K562 (cell line): ENCODE measurements around the gene RHOF. TPM values are rescaled to one million over a fixed set of nuclear protein-coding genes. Genes with fewer than 3 reads are reported as not detected.

ENCODE experiments used
- CXXC5 ChIP-seq: fragments of 250-450 bp; sonication (Bioruptor Pico); IDR thresholded peaks from 2 replicates; pipeline ENCODE4 v1.8.0; 2022; ENCODE audit warnings: inconsistent platforms, mild to moderate bottlenecking, moderate library complexity
- HNRNPUL1 ChIP-seq: fragments of 200-400 bp; formaldehyde crosslinking; IDR thresholded peaks from 2 replicates; pipeline ENCODE4 v1.6.1; 2017; ENCODE audit warnings: low read length
- KDM2B ChIP-seq: fragments of 250-450 bp; sonication (Bioruptor Pico); IDR thresholded peaks from 2 replicates; pipeline ENCODE4 v1.8.0; 2021; ENCODE audit warnings: mild to moderate bottlenecking, moderate library complexity
- NONO ChIP-seq, 2 experiments: fragments of 200-400 bp in 1 of 2; fragments of 450-650 bp in 1 of 2; formaldehyde crosslinking in 1 of 2; IDR thresholded peaks; 2 replicates each; pipeline ENCODE4 v1.6.1; 2017; ENCODE audit warnings: low read depth in 2 of 2, mild to moderate bottlenecking in 2 of 2, moderate library complexity in 2 of 2, low read length in 1 of 2
- RFX5 ChIP-seq: IDR thresholded peaks from 2 replicates; pipeline ENCODE4 v1.6.1; 2011; ENCODE audit warnings: low read depth, mild to moderate bottlenecking, improper control_type of control experiment, low read length
- SOX6 ChIP-seq: fragments of 450-650 bp; IDR thresholded peaks from 2 replicates; pipeline ENCODE4 v1.6.1; 2014; ENCODE audit warnings: mild to moderate bottlenecking
- SREBF1 ChIP-seq: fragments of 150-350 bp; IDR thresholded peaks from 2 replicates; pipeline ENCODE4 v1.6.1; 2014; ENCODE audit warnings: antibody characterized with exemption, low read depth, low read length, borderline replicate concordance
- SUPT5H ChIP-seq: fragments of 450-650 bp; IDR thresholded peaks from 2 replicates; pipeline ENCODE4 v1.6.1; 2016
- YY1 ChIP-seq, 3 experiments: IDR thresholded peaks; 2 replicates each; pipeline ENCODE4 v1.6.1; 2011; ENCODE audit warnings: low read length in 2 of 3, mild to moderate bottlenecking in 2 of 3, moderate library complexity in 2 of 3, borderline replicate concordance in 1 of 3, control low read depth in 1 of 3, low read depth in 1 of 3; ENCODE audit not compliant: insufficient read depth in 3 of 3, insufficient replicate concordance in 2 of 3, control insufficient read depth in 1 of 3, insufficient read length in 1 of 3; ENCODE audit errors: extremely low read depth in 1 of 3
- polyA plus RNA-seq, 8 experiments: library from polyadenylated mRNA; depleted of rRNA in 4 of 8; stranded (reverse) in 5 of 8; unstranded in 3 of 8; fragments of >200 nt; fragmentation: Nextera tagmentation in 2 of 8; fragmentation: Illumina TruSeq in 1 of 8; extraction: Ambion mirVana in 2 of 8; extraction: Trizol in 1 of 8; gene quantifications; 2 replicates each; pipeline versions ENCODE4 v1.2.1 to v1.2.3, GENCODE V29; 2011 to 2014; ENCODE audit warnings: inconsistent platforms in 1 of 8, missing spikeins in 1 of 8
- total RNA-seq, 7 experiments: library from RNA; depleted of rRNA in 6 of 7; stranded (reverse); fragments of >200 nt in 6 of 7; fragmentation: Illumina TruSeq in 2 of 7; extraction: Trizol in 2 of 7; gene quantifications; 2 replicates each; pipeline versions ENCODE4 v1.2.1 to v1.2.3, GENCODE V29; 2011 to 2021; ENCODE audit warnings: low replicate concordance in 1 of 7
- TF ChIP-seq, protein P1 (sequence below): fragments of 450-650 bp; IDR thresholded peaks from 2 replicates; pipeline ENCODE4 v1.6.1; 2016; ENCODE audit warnings: mild to moderate bottlenecking, moderate library complexity
- TF ChIP-seq, protein P2 (sequence below): fragments of 450-650 bp; IDR thresholded peaks from 2 replicates; pipeline ENCODE4 v1.6.1; 2017; ENCODE audit warnings: antibody characterized with exemption, mild to moderate bottlenecking

RHOF gene
- total and polyA plus RNA-seq, 9 of the 15 experiments (the other 6 are each of a cell fraction or from before 2014, with no cell fraction given) = 0.13 to 10.1 (median 4.0) TPM

DNA sequence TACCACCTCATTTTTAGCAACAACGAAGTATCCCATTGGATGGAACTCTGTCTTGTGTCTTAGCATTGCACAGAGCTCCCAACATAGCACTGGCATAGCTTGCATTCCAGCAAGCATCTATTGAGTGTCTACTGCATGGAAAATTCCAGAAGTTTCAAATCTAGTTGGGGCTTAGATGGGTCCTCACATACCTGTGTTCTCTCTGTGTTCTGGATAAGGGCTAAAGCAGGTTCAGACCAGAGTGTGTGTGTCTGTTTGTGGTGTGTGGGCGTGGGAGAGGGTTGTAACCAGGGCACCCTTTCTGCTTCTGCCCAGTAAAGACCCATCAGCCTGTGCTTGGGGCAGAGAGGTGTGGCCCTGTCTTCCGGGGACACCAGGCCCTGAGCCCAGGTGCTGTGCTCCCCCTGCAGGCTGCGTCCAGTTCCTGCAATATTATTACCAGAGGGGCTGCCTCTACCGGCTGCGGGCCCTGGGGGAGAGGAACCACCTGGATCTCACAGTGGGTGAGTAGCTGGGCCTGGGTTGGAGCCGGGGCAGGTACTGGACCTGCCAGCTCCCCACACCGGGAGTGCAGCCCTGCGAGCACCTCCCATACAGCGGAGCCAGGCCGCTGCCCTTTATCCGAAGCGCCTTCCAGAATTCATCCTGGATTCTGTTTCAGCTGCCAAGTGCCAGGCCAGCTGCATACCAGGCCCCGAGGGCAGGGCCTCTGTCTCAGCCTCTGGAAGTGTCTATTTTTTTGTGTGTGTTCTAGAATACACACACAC is 20.3 kb downstream of the RHOF start (continued):
- 0 out of 4 replicates have a peak, but pooled peaks of 1 of the 2 experiments have one; percentile 13 for TF ChIP-seq NONO (IDR thresholded peaks at IDR 0.05; ENCODE audit: low read depth in 2 of 2, low read length in 1 of 2)
- peak in 1 of 3 experiments; percentile 31 for TF ChIP-seq YY1 (IDR thresholded peaks at IDR 0.05; ENCODE audit: borderline replicate concordance in 1 of 3, control insufficient read depth in 1 of 3, extremely low read depth in 1 of 3, insufficient read depth in 3 of 3, insufficient read length in 1 of 3, insufficient replicate concordance in 2 of 3, low read depth in 1 of 3, low read length in 2 of 3)
- TF ChIP-seq, protein P1, sequence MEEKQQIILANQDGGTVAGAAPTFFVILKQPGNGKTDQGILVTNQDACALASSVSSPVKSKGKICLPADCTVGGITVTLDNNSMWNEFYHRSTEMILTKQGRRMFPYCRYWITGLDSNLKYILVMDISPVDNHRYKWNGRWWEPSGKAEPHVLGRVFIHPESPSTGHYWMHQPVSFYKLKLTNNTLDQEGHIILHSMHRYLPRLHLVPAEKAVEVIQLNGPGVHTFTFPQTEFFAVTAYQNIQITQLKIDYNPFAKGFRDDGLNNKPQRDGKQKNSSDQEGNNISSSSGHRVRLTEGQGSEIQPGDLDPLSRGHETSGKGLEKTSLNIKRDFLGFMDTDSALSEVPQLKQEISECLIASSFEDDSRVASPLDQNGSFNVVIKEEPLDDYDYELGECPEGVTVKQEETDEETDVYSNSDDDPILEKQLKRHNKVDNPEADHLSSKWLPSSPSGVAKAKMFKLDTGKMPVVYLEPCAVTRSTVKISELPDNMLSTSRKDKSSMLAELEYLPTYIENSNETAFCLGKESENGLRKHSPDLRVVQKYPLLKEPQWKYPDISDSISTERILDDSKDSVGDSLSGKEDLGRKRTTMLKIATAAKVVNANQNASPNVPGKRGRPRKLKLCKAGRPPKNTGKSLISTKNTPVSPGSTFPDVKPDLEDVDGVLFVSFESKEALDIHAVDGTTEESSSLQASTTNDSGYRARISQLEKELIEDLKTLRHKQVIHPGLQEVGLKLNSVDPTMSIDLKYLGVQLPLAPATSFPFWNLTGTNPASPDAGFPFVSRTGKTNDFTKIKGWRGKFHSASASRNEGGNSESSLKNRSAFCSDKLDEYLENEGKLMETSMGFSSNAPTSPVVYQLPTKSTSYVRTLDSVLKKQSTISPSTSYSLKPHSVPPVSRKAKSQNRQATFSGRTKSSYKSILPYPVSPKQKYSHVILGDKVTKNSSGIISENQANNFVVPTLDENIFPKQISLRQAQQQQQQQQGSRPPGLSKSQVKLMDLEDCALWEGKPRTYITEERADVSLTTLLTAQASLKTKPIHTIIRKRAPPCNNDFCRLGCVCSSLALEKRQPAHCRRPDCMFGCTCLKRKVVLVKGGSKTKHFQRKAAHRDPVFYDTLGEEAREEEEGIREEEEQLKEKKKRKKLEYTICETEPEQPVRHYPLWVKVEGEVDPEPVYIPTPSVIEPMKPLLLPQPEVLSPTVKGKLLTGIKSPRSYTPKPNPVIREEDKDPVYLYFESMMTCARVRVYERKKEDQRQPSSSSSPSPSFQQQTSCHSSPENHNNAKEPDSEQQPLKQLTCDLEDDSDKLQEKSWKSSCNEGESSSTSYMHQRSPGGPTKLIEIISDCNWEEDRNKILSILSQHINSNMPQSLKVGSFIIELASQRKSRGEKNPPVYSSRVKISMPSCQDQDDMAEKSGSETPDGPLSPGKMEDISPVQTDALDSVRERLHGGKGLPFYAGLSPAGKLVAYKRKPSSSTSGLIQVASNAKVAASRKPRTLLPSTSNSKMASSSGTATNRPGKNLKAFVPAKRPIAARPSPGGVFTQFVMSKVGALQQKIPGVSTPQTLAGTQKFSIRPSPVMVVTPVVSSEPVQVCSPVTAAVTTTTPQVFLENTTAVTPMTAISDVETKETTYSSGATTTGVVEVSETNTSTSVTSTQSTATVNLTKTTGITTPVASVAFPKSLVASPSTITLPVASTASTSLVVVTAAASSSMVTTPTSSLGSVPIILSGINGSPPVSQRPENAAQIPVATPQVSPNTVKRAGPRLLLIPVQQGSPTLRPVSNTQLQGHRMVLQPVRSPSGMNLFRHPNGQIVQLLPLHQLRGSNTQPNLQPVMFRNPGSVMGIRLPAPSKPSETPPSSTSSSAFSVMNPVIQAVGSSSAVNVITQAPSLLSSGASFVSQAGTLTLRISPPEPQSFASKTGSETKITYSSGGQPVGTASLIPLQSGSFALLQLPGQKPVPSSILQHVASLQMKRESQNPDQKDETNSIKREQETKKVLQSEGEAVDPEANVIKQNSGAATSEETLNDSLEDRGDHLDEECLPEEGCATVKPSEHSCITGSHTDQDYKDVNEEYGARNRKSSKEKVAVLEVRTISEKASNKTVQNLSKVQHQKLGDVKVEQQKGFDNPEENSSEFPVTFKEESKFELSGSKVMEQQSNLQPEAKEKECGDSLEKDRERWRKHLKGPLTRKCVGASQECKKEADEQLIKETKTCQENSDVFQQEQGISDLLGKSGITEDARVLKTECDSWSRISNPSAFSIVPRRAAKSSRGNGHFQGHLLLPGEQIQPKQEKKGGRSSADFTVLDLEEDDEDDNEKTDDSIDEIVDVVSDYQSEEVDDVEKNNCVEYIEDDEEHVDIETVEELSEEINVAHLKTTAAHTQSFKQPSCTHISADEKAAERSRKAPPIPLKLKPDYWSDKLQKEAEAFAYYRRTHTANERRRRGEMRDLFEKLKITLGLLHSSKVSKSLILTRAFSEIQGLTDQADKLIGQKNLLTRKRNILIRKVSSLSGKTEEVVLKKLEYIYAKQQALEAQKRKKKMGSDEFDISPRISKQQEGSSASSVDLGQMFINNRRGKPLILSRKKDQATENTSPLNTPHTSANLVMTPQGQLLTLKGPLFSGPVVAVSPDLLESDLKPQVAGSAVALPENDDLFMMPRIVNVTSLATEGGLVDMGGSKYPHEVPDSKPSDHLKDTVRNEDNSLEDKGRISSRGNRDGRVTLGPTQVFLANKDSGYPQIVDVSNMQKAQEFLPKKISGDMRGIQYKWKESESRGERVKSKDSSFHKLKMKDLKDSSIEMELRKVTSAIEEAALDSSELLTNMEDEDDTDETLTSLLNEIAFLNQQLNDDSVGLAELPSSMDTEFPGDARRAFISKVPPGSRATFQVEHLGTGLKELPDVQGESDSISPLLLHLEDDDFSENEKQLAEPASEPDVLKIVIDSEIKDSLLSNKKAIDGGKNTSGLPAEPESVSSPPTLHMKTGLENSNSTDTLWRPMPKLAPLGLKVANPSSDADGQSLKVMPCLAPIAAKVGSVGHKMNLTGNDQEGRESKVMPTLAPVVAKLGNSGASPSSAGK = no peak
- TF ChIP-seq SREBF1 = no peak
- TF ChIP-seq KDM2B = no peak
- TF ChIP-seq SUPT5H = no peak
- TF ChIP-seq, protein P2, sequence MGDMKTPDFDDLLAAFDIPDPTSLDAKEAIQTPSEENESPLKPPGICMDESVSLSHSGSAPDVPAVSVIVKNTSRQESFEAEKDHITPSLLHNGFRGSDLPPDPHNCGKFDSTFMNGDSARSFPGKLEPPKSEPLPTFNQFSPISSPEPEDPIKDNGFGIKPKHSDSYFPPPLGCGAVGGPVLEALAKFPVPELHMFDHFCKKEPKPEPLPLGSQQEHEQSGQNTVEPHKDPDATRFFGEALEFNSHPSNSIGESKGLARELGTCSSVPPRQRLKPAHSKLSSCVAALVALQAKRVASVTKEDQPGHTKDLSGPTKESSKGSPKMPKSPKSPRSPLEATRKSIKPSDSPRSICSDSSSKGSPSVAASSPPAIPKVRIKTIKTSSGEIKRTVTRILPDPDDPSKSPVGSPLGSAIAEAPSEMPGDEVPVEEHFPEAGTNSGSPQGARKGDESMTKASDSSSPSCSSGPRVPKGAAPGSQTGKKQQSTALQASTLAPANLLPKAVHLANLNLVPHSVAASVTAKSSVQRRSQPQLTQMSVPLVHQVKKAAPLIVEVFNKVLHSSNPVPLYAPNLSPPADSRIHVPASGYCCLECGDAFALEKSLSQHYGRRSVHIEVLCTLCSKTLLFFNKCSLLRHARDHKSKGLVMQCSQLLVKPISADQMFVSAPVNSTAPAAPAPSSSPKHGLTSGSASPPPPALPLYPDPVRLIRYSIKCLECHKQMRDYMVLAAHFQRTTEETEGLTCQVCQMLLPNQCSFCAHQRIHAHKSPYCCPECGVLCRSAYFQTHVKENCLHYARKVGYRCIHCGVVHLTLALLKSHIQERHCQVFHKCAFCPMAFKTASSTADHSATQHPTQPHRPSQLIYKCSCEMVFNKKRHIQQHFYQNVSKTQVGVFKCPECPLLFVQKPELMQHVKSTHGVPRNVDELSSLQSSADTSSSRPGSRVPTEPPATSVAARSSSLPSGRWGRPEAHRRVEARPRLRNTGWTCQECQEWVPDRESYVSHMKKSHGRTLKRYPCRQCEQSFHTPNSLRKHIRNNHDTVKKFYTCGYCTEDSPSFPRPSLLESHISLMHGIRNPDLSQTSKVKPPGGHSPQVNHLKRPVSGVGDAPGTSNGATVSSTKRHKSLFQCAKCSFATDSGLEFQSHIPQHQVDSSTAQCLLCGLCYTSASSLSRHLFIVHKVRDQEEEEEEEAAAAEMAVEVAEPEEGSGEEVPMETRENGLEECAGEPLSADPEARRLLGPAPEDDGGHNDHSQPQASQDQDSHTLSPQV = peak; percentile 45; the same call in 1 of the 2 replicates
- TF ChIP-seq RFX5 = no peak
- no peak for TF ChIP-seq HNRNPUL1
- 0 out of 2 replicates have a peak, but pooled peaks have one; percentile 19 for TF ChIP-seq SOX6
- peak; percentile 25; the same call in 1 of the 2 replicates for TF ChIP-seq CXXC5 (CRISPR knock-in tag)
